ENCODE results near the gene COL4A1.

DNA sequence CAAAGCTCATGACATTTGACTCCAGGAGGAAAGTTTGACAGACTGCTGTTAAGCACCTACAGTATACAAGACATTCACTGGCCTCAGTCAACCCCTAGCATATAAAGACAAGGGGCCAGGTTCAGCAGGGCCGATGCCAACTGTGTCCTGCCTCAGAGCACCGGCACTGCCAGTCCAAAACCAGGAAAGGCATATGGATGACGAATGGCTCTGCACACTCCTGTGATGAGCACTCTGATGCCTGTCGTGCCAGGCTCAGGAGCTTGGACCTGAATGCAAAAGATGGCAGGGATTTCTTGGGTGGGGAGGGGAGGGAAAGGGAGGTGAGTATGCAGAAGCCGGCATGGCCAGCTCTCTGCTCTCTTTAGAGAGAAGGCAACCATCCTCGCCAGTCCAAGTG, 38.9 kb downstream of the COL4A1 start:
- TF ChIP-seq FOXP2 (optimal IDR thresholded peaks at IDR 0.05; ENCODE audit: borderline replicate concordance, extremely low read depth, extremely low read length, insufficient read depth) (no peak), SIN3A (IDR thresholded peaks at IDR 0.05; ENCODE audit: borderline replicate concordance, insufficient read depth, low read length) (no peak)
- TF ChIP-seq, protein P1, sequence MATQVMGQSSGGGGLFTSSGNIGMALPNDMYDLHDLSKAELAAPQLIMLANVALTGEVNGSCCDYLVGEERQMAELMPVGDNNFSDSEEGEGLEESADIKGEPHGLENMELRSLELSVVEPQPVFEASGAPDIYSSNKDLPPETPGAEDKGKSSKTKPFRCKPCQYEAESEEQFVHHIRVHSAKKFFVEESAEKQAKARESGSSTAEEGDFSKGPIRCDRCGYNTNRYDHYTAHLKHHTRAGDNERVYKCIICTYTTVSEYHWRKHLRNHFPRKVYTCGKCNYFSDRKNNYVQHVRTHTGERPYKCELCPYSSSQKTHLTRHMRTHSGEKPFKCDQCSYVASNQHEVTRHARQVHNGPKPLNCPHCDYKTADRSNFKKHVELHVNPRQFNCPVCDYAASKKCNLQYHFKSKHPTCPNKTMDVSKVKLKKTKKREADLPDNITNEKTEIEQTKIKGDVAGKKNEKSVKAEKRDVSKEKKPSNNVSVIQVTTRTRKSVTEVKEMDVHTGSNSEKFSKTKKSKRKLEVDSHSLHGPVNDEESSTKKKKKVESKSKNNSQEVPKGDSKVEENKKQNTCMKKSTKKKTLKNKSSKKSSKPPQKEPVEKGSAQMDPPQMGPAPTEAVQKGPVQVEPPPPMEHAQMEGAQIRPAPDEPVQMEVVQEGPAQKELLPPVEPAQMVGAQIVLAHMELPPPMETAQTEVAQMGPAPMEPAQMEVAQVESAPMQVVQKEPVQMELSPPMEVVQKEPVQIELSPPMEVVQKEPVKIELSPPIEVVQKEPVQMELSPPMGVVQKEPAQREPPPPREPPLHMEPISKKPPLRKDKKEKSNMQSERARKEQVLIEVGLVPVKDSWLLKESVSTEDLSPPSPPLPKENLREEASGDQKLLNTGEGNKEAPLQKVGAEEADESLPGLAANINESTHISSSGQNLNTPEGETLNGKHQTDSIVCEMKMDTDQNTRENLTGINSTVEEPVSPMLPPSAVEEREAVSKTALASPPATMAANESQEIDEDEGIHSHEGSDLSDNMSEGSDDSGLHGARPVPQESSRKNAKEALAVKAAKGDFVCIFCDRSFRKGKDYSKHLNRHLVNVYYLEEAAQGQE (IDR thresholded peaks at IDR 0.05; ENCODE audit: insufficient read depth in 1 of 2, low read depth in 2 of 2, low read length in 2 of 2): no peak
